ENCODE measurements around the gene DLEU7. TPM values are rescaled to one million over a fixed set of nuclear protein-coding genes. Genes with fewer than 3 reads are reported as not detected.

Gene DLEU7
- total and polyA plus RNA-seq, 2 of the 8 experiments (the other 6 are each of a cell fraction or from before 2014, with no cell fraction given) = 4.9 to 5.2 TPM

- no peak for TF ChIP-seq CHD7 (IDR thresholded peaks at IDR 0.05; ENCODE audit: insufficient replicate concordance, low read length)
- TF ChIP-seq TAF1 (IDR thresholded peaks at IDR 0.05; ENCODE audit: low read depth, low read length) = no peak
- TF ChIP-seq KDM5A (IDR thresholded peaks at IDR 0.05; ENCODE audit: low read length) = no peak
- TF ChIP-seq POLR2AphosphoS5 (IDR thresholded peaks at IDR 0.05; ENCODE audit: low read depth, low read length) = no peak
- no peak for TF ChIP-seq HDAC2 (IDR thresholded peaks at IDR 0.05; ENCODE audit: borderline replicate concordance in 1 of 2, low read depth in 2 of 2, low read length in 2 of 2)
- no peak for TF ChIP-seq EZH2 (IDR thresholded peaks at IDR 0.05; ENCODE audit: low read depth, low read length, severe bottlenecking)
These were observed 45.8 kb upstream of the DLEU7 start (continued) for GRCh38 chr13:50889317-50889716.

All from H1 (cell line).